GM18517 (cell line): ENCODE data around the gene KLHDC8A.
"Not testable (repeated sequence)": the region's sequence is repeated elsewhere in the genome, so short reads cannot be mapped to it uniquely, and the experiment has no call there.

ENCODE experiments used
- ATAC-seq: cut with Tn5 transposase; IDR thresholded peaks from one replicate; pipeline ENCODE4 v1.9.1; 2021; ENCODE audit warnings: mild to moderate bottlenecking, moderate library complexity; ENCODE audit not compliant: unreplicated experiment

Gene KLHDC8A

GRCh38 chr1:205356440-205357139 lies at the start of gene KLHDC8A:
TSS of gene KLHDC8A (minus strand) at chr1:205356922. CDS start at chr1:205343604, 13,318 bp downstream.
- ATAC-seq: no peak

DNA sequence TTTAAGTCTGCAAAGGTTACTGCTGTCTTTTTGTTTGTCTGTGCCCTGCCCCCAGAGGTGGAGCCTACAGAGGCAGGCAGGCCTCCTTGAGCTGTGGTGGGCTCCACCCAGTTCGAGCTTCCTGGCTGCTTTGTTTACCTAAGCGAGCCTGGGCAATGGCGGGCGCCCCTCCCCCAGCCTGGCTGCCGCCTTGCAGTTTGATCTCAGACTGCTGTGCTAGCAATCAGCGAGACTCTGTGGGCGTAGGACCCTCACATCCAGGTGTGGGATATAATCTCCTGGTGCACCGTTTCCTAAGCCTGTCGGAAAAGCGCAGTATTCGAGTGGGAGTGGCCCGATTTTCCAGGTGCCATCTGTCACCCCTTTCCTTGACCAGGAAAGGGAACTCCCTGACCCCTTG lies 49.5 kb upstream of the KLHDC8A start:
- ATAC-seq: not testable (repeated sequence)

DNA sequence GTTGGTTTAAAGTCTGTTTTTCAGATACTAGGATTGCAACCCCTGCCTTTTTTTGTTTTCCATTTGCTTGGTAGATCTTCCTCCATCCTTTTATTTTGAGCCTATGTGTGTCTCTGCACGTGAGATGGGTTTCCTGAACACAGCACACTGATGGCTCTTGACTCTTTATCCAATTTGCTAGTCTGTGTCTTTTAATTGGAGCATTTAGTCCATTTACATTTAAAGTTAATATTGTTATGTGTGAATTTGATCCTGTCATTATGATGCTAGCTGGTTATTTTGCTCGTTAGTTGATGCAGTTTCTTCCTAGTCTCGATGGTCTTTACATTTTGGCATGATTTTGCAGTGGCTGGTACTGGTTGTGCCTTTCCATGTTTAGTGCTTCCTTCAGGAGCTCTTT lies 47.8 kb upstream of the KLHDC8A start:
- ATAC-seq: not testable (repeated sequence)

- no peak for ATAC-seq
Measured at GRCh38 chr1:205398586-205398985, 41.9 kb upstream of the KLHDC8A start.

GRCh38 chr1:205396967-205397616 lies 40.4 kb upstream of the KLHDC8A start:
- ATAC-seq: no peak

DNA sequence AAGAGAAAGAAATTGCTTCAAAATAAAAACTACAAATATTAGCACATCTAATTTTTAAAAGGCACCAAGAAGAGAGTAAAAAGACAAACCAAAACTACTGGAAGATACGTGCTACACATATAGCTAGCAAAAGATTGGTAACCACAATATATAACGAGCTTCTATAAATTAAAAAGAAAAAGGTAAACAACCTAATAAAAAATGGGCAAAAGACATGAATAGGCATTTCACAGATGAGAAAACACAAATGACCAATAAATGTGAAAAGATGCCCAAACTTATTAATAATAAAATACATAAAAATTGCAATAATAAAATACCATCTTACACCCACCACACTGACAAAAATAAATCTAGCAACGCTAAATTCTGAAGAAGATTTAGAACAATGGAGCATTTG lies 38.9 kb upstream of the KLHDC8A start:
- ATAC-seq: no peak

DNA sequence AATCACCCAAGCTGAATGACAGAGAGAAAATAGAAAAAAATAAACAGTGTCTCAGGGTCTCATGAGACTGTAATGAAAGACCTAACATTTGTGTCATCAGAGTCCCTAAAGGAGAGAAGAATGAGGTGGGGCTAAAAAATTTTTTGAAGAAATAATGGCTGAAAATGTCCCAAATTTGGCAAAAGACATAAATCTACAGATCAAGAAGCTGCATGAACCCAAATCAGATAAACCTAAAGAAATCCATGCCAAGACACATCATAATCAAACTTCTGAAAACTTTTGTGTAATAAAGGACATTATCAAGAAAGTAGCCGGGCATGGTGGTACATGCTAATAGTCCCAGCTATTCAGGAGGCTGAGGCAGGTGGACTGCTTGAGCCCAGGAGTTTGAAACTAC lies 35.9 kb upstream of the KLHDC8A start:
- no peak for ATAC-seq

DNA sequence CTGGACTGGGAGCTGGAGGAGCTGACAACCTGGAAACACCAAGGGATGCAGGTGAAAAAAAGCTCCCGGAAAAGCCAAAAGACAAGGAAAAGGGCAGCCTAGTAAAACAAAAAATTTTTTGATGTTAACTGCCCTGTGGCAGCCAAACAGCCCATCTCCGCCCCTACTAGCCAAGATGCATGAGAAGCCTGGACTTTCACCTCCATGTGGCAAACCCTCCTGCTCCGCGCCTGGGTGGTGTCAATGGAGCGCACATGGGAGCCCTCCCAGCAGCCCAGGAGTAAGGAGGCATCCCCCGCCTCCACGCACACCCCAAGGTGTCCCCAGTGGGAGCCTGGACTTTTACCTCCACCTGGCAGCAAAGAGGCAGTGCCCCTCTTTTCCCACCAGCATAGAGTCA lies 34.7 kb upstream of the KLHDC8A start:
- no peak for ATAC-seq

- ATAC-seq: no peak
Measured at GRCh38 chr1:205387845-205388244, 31.1 kb upstream of the KLHDC8A start.

GRCh38 chr1:205382990-205383389 lies 26.3 kb upstream of the KLHDC8A start:
- ATAC-seq: not testable (repeated sequence)

GRCh38 chr1:205382561-205382960 lies 25.8 kb upstream of the KLHDC8A start:
- ATAC-seq: no peak

DNA sequence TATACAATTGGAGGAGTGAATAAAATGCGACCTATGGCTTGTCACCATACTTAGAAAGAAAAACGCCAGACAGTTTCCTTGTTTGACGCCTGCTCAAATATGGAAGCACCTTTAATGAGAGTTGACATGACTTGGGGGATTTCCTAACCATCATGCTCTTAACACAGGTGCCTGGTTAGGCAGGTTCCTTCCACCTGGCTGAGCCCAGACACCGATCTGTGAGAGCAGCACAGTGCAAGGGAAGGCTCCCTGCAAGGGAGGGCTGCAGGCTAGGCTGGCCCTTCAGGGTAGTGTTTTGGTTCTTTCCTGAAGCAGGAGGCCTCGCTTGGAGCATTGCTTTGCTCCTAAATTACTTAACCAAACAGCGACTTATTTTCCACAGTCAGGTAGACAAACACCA lies 24.6 kb upstream of the KLHDC8A start:
- ATAC-seq: no peak

DNA sequence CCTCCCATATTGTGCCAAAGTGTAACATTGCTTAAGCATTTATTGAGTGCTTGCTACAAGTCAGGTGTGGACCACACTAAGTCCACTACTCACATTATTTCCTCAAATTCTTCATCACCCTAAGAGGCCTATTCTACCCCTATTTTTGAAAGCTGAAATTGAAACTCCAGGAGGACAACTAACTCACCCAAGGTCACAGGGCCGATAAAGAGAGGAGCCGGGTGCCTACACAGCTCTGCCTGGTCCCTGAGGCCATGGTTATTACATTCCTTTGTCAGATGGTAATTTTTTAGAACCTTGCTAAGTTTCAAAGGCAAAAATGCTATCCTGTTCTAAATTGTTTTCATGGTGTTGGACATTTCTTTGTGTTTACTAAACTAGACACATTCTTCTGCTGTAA lies 24.2 kb upstream of the KLHDC8A start:
- no peak for ATAC-seq

GRCh38 chr1:205379056-205379455 lies 22.3 kb upstream of the KLHDC8A start:
- no peak for ATAC-seq

DNA sequence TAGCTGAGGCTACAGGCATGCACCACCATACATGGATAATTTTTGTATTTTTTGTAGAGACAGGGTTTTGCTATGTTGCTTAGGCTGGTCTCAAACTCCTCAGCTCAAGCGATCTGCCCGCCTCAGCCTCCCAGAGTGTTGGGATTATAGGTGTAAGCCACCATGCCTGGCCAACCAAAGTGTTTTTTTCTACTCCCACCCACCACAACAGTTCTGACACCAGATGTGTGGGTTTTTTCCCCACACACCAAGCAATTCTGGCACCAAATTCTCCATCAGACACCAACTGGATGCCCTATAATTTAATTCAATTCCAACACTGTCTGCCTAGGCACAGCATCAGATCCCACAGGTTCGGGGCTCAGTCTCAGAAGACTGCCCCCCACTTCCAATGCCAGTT lies 20.6 kb upstream of the KLHDC8A start:
- no peak for ATAC-seq

GRCh38 chr1:205376739-205377138 lies 20.0 kb upstream of the KLHDC8A start:
- ATAC-seq: no peak

DNA sequence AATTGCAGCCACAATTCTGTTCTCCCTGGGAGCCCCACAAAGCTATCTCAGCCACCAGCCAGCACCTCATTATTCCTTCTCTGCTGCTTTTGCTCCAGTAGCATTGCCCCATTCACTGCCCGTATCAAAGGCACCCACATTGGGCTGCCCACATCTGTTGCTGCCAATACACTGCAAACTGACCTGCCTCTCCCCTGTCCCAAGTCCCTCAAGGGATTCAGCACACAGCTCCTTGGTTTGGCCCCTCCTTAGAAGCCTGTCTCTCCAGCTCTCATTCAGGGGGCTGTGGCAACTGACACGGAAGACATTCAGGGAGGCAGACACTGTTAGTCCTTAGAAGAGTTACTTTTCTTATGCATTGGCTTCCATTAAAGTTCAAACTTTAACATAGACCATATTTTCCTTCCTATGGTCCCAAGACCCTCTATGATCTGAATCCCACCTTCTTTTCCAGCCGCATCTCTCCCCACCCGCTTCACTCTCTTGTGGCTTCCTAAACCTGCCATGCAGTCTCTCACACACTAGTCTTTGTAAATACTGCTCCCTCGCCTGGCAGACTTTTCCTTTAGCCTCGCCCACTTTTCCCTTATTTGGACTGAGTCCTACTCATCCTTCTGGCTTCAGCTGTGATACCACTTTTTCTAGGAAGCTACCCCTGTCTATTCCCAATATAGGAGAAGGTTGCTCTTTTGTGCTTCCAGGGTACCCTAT lies 19.3 kb upstream of the KLHDC8A start:
- ATAC-seq: no peak

GRCh38 chr1:205374210-205375078 lies 17.7 kb upstream of the KLHDC8A start:
- ATAC-seq: no peak

DNA sequence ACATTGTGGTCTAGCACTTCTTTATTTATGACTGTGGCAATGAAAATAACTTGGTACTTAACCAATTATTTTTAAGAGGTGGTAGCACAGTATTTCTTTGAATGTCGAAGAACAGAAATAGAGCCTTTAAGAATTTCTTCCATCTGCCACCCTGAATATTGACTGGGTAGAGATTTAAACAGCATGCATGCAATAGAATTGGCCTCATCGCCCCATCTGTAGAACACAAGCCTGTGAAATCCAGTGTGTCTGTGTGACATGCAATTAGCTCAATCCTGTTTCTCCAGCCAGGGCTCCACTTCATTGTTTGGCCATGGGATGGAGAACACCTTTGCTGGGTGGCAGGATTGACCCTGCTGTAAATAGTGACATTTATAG lies 17.1 kb upstream of the KLHDC8A start:
- ATAC-seq: no peak

DNA sequence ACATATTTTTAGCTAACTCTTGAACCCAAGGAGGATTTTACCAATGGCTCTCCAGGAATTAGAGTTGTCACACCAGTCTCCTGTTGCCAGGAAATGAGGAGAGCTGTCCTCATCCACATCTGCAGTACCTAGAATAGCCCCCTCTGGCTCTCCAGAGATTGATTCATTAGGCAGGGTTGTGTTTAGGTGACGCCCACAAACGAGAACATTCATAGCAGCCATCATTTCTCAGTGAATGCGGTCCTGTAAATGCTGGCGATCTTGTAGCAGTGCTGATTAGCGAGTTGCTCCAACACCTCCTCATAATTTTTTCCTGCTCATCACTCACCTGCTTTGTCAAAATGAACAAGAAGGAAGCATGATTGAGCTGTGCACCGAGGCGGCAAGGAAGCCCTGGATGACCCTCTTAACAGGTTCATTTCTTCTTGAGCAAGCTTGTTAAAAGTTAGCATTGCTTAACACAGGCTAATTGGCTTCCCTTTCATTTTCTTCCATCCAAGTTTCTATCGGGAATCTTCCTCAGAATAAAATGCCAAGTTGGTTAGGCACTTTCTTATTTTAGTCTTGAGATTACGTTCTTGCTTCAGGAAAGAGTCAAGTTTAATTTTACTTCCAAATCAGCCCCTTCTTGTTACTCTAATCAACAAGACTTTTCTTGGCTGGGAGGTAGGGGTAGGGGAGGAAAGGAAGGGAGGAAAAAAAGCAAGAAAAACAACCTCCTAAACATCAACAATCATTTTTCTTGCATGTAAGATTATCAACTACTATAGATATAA lies 16.5 kb upstream of the KLHDC8A start:
- no peak for ATAC-seq
